NK-92 treated with Interleukin-12 subunit alpha and Interleukin-12 subunit beta, amount 100 ng/mL, for 24 hours (cell line): ENCODE results near the gene ATP2A3.
"Not testable (repeated sequence)": the region's sequence is repeated elsewhere in the genome, so short reads cannot be mapped to it uniquely, and the experiment has no call there.

Source experiments
- DNase-seq: peaks from one replicate; lab custom pipeline; 2025; lab: John Stamatoyannopoulos, UW

ATP2A3 gene

DNA sequence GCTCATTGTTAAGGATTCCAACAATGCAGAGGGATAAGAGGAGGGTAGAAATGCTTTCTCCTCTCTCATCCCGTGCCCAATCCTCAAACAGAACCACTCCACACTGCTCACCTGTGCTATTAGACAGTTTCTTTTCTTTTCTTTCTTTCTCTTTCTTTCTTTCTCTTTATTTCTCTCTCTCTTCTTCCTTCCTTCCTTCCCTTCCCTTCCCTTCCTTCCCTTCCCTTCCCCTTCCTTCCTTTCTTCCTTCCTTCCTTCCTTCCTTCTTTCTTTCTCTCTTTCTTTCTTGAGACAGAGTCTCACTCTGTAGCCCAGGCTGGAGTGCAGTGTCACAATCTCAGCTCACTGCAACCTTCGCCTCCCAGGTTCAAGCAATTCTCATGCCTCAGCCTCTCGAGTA is 27.5 kb upstream of the ATP2A3 start:
- not testable (repeated sequence) for DNase-seq

GRCh38 chr17:3990386-3991127 is 26.3 kb upstream of the ATP2A3 start:
- DNase-seq: no peak

DNA sequence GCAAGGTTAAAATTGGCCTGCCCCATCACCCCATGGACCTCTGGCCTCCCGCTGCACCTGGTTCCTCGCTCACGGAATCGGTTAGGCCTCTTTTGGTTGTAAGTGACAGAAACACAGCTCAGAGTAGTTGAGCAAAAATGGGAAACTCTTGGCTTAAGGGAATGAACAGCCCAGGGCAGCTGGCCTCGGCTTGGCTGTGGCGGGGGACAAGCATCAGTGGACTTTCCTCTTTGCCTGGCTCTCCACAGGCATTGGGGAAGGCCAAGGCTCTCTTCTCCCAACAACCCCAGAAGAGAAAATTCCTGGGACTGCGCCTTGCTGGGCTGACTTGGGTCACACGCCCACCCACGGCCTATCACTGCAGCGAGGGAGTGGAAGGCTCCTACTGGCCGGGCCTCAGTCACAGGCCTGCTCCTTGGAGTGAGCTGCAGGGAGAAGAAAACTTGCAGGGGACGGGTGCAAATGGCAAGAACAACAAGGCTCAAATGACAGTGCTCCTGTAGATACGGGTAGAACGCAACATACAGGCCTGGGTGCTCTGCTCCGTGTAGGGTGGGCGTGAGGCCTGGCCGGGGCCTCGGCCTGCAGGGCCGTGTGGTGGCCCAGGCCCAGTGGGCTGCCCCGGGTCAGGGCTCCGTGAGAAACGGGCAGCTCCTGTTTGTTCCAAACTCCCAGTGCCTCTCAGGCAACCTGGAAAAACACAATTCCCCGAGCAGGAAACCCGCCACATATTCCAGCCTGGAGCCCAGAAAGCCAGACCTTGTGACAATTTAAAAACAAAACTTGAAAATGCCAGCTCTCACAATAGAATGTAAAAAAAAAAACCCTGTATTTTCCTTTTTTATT is 25.0 kb upstream of the ATP2A3 start:
- no peak for DNase-seq

DNA sequence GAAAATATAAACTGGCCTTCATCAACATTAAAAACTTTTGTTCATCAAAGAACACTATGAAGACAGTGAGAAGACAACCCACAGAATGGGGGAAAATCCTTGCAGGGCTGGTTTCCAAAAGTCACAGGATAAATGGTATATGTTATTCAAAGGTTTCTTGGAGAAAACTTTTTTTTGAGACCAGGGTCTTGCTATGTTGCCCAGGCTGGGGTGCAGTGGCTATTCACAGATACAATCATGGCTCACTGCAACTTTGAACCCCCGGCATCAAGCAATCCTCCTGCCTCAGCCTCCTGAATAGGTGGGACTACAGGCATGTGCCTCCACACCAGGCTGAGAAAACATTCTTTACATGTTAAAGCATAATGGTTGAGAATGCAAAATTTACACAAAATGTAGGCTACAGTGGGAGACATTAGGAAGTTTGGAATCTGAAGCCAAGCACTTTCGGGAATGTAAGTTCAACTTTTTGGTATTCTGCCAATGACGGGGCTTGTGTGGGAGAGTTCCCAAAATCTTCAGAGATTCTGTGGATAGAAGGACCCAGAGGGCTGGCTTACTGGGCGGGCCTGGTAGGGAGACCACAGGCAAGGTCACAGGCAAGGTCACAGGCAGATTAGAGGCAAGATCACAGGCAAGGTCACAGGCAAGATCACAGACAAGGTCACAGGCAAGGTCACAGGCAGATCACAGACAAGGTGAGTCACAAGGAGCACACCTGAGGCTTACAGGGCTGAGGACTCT is 24.2 kb upstream of the ATP2A3 start:
- DNase-seq: no peak

GRCh38 chr17:3986939-3987335 is 22.7 kb upstream of the ATP2A3 start:
- DNase-seq: no peak

- no peak for DNase-seq
These were observed 22.2 kb upstream of the ATP2A3 start for GRCh38 chr17:3986270-3986938.

DNA sequence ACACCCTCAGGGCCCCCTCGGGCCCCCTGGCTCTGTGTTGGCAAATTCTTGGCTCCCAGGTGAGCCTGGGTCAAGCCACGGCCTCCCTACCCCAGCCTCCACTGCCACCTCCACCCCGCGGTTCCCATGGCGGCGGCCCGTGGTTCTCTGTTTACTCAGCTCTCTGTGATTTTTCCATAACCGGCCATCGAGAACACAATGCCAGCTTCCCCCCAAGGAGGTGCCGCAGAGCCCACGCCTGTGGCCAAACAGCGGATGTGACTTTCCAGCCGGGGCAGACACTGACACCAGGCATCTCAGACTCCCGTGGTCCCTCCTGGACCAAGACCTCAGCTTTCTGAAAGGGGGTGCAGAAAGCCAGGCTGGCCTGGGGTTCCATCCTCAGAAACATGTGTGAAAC is 21.6 kb upstream of the ATP2A3 start:
- DNase-seq: no peak

DNA sequence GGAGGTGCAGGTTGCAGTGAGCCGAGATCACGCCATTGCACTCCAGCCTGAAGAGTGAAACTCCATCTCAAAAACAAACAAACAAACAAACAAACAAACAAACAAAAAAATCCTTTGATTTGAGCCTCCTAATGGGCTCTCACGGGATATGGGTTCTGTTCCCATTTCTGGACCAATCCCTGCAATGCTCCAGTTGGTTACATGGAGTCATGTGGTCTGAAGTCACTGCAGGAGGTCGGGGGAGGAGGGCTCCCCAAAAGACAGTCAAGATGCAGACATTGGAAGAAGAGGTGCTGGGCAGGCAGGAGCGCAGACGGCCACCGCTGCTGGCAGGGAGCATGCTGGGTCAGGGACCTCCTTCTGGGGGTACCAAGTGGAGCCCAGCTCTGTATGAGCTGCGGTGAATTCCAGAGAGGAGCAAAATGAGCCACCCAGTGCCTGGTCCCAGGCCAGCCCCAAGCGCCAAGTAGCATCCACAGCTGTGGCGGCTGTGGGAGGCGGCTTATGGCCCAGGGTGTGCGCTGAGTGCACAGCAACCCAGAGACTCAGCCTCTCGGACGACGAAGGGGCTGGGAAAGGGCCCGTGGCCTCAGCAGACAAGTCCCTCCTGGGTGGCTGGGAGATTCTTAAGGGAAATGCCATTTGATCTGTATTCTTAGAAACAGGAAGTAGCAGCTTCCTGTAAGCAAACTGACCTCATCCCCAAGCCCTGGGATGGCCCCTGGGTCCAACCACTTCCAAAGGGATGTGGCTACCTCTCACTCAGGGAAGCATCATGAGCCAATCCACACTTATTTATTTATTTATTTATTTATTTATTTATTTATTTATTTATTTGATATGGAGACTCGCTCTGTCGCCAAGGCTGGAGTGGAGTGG is 19.6 kb upstream of the ATP2A3 start:
- no peak for DNase-seq

GRCh38 chr17:3982541-3983017 is 18.3 kb upstream of the ATP2A3 start:
- DNase-seq: no peak

- DNase-seq: no peak
These were observed 17.9 kb upstream of the ATP2A3 start for GRCh38 chr17:3982113-3982512.

DNA sequence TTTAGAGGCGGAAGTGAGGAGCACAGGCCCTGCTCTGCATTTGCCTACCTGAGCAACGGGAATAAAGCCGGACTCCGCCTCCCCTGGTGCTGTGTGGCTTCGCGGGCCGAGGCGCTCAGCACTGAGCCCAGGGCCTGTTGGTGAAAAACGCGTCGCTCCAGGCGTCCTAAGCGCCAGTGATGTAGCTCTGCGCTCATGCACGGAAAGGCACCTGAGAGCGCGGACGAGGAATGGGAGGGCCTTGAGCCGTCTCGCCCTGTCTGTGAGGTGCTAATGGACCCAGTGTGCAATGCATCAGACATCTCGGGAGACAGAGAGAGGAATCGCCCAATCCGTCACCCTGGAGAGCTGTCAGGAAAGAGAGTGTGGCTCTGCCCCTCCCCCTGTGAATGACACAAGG is 17.2 kb upstream of the ATP2A3 start:
- no peak for DNase-seq

DNA sequence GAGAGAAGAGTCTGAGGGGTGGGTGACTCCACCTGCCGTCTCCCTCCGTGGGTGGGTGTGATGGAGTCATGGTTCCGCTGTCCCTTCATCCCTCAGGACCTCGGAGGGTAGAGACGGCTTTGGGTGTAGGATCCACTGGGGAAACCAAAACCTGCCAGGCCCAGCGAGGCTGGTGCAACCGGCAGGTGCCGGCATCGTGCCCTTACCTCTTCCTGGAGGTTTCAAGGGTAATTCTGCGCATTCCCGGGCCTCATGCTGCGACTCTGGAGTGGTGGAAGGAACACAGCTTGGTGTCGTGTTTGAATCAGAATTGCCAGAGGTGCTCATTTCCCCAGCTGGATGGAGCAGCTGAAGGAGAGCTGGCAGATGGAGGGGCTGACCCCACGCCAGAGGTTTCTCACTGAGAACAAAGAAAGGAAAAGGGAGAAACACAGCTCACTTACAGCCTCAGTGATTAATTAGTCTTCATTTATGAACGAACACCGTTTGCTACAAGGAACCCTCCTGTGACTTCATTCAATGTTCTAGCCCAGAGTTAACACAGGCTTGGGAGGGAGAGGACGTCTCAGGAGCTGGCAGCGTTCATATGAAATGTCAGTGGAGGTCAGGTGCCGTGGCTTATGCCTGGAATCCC is 16.3 kb upstream of the ATP2A3 start:
- no peak for DNase-seq

DNA sequence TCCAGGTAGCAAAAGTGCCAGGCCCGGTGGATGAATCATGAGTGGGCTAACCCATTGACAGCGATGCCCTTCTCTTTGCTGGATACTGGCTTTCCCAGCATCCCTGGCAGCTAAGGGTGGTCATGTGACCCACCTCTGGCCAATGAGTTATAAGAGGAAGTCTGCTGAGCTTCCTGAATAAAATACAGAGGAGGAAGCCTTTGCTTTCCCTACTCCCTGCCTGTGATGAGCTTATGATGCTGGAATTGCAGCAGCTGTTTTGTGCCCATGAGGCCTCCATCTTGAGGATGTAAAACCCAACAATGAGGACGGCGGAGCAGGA is 15.0 kb upstream of the ATP2A3 start:
- no peak for DNase-seq

DNA sequence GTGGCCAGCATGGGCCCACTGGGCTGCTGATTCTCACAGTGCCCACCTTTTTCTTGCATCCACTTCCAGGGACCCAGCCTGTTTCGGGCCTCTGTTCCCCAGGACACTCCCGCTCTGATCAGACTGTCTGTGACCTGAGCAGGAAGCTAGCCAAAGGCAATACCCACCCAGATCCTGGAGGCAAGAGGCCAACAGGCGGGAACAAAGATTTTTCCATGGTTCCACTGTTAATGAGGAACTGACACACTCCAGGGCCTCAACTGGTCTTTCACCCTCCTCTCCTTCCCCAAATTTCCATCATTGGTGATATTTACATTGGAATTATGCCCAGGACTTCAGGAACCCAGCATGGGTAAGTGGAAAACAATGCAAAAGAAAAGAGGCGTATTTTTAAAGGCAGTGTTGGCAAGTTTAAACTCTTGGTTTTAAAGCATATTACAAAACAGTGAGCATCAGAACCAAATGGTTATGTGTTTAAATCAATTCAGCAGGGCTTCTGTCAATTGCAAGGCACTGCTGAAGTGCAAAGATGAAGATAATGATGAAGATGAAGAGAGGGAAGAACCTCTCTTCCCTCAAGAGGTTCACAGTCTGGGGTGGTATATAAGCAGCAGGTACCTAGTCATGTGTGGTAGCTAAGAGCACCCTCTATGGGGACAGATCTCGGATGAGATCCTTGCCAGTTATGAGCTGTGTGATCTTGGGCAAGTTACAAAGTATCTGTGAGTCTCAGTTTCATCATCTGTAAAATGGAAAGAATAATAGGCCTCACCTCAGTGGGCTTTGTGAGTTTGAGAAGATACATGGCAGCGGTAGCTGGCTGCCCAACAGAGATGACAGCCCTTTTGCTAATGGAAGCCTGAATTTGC is 14.4 kb upstream of the ATP2A3 start:
- no peak for DNase-seq

DNA sequence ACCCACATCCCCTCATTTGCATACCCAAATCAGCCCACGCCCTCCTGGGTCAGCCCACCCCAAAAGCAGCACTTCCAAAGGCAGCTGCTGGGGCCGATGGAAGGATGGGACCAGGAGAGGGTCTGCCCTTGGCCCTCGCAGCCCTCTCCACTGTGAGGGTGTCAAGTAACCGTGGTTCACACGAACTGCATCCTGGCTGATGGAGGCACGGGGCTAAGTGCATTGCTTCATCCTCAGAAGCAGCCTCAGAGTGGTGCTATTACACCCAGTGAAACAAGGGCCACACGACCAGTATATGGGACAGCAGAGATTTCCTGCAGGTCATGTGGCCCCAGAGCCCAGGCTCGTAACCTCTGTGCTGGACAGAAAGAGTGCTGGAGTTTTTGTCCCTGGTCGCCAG is 13.2 kb upstream of the ATP2A3 start:
- no peak for DNase-seq

- DNase-seq: no peak
These were observed 12.5 kb upstream of the ATP2A3 start for GRCh38 chr17:3976675-3977171.

DNA sequence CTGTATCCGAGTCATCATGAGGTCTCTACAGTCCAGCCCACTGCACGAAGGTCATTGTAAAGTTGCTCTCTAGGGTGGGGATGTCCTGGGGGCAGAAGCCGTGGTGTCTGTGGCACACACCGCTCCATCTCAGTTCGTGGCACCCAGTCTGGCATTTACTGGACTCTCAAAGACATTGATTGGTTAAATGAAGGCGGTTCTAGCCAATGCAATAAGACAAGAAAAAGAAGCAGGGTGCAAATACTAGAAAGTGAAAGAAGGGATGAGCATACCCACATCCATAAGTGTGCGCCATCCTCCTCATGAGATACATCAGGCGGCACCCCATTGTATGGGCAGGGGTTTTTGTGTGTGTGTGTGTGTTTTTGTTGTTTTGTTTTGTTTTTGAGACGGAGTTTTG is 10.7 kb upstream of the ATP2A3 start:
- no peak for DNase-seq

GRCh38 chr17:3974138-3974687 is 10.0 kb upstream of the ATP2A3 start:
- no peak for DNase-seq

DNA sequence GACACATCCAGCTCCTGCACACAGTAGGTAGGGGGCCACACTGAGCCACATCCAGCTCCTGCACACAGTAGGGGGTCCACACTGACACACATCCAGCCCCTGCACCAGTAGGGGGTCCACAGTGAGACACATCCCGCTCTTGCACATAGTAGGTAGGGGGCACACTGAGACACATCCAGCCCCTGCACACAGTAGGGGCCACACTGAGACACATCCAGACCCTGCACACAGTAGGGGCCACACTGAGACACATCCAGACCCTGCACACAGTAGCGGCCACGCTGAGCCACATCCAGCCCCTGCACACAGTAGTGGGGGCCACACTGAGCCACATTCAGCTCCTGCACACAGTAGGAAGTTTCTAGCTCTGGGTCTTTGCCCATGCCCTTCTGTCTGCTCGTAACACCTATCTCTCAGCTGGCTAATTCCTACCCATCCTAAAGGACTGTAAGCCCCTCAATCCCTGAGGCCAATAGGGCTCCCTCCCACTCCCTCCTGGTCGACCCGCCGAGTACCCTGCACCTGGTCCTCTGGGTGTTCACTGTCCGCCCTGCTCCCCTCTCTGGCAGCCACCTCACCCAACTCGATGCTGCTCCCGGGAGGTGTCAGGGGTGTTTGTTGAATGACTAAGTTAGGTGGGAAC is 9.4 kb upstream of the ATP2A3 start:
- no peak for DNase-seq
